Measurements from ENCODE around the gene PRR14. TPM values are rescaled to one million over a fixed set of nuclear protein-coding genes. Genes with fewer than 3 reads are reported as not detected.

Gene PRR14
- total RNA-seq (2022) (26.3 and 28.2 TPM in 2 replicates), Bru-seq, nascent RNA (percentile 53 among the genes with signal in this experiment), BruChase-seq, experiment 1, labeled RNA remaining after a 2-hour chase (percentile 62 among the genes with signal in this experiment), BruChase-seq, experiment 2, labeled RNA remaining after a 6-hour chase (percentile 72 among the genes with signal in this experiment)
- long read RNA-seq, transcript PRR14-202 (12 exons, 2,198 nt): major isoform, 7 of 17 reads
- long read RNA-seq, partial matches to known transcripts: 0 of 17 reads
- long read RNA-seq, other reads (novel, unspliced or antisense): 7 of 17 reads

GRCh38 chr16:30650369-30651123 lies at the start of gene PRR14:
Gene PRR14 (plus strand): TSS chr16:30650960. CDS start chr16:30651646, 686 bp downstream.
- Mint-ChIP-seq H3K4me3 (ENCODE audit: unreplicated experiment) (peak within 1 kb of the TSS; percentile 86), H3K4me1 (ENCODE audit: low read depth, unreplicated experiment) (peaks cover 12% of the 10 kb centered on the region), H3K27ac (ENCODE audit: unreplicated experiment) (peak within 1 kb of the TSS; percentile 78), H3K36me3 (ENCODE audit: insufficient read depth, unreplicated experiment) (peaks cover 19% of the 10 kb centered on the region), H3K27me3 (ENCODE audit: insufficient read depth, unreplicated experiment) (no peaks in the 10 kb centered on the region), H3K9me3 (ENCODE audit: unreplicated experiment) (no peaks in the 10 kb centered on the region)
- Histone ChIP-seq H3K4me3 (ENCODE audit: low read depth, low read length) (peak within 1 kb of the TSS; percentile 80), H3K36me3 (ENCODE audit: control insufficient read depth, insufficient read depth, low read length) (peaks cover 2% of the 10 kb centered on the region), H3K9me3 (no peaks in the 10 kb centered on the region), H3K27me3 (replicated peaks; ENCODE audit: control insufficient read depth, insufficient read depth, low read length) (no peaks in the 10 kb centered on the region), H3K4me1 (peaks cover 3% of the 10 kb centered on the region; the same call in 1 of the 2 replicates)
- peak; percentile 98 to 99 for DNase-seq
- TF ChIP-seq, protein P1, sequence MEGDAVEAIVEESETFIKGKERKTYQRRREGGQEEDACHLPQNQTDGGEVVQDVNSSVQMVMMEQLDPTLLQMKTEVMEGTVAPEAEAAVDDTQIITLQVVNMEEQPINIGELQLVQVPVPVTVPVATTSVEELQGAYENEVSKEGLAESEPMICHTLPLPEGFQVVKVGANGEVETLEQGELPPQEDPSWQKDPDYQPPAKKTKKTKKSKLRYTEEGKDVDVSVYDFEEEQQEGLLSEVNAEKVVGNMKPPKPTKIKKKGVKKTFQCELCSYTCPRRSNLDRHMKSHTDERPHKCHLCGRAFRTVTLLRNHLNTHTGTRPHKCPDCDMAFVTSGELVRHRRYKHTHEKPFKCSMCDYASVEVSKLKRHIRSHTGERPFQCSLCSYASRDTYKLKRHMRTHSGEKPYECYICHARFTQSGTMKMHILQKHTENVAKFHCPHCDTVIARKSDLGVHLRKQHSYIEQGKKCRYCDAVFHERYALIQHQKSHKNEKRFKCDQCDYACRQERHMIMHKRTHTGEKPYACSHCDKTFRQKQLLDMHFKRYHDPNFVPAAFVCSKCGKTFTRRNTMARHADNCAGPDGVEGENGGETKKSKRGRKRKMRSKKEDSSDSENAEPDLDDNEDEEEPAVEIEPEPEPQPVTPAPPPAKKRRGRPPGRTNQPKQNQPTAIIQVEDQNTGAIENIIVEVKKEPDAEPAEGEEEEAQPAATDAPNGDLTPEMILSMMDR (IDR thresholded peaks at IDR 0.05; ENCODE audit: insufficient read depth in 1 of 2, low read depth in 1 of 2, low read length in 1 of 2, severe bottlenecking in 1 of 2, unreplicated experiment in 1 of 2): peak; percentile 1 to 36
- CTCF ChIA-PET: interaction anchor here (0.5 to 1.6 kb wide), 16 partner anchors 9 to 1830 kb away, joined by 3 to 11 read pairs (median 4); partner anchors contain the start of genes DCTPP1 and ZNF785
- POLR2A ChIA-PET: interaction anchor here (0.7 to 1.6 kb wide), 6 partner anchors 8 to 689 kb away, joined by 4 to 18 read pairs (median 10); partner anchors contain the start of genes DCTPP1, FBRS, TMEM219 and ZNF747
- intact Hi-C loops (cut with micrococcal nuclease; ENCODE audit: unreplicated experiment): loop anchor here (1.0 to 10.0 kb wide), 5 partner anchors 8 to 274 kb away; partner anchors contain the start of genes FBRS, FBXL19, PHKG2 and ZNF768
- no TSS peak for BruUV-seq (replicated peaks)

DNA sequence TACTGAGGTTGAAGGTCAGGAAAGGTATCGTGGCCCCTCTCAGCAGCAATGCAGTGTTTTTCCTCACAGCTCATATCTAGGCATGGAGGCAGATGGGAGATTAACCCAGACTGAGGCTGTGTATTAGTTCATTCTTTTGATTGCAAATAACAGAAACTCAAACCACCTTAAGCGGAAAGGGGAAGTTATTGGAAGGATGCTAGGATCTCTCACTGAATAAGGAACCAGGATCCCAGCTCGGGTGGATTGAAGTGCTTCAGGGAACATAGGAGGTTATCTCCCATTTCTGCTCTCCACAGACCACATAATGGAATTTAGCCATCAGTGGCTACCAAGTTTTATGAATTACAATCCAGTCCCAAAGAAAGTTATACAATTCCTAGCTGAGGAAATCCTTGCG lies 48.8 kb upstream of the PRR14 start:
- intact Hi-C loops (cut with micrococcal nuclease; ENCODE audit: unreplicated experiment): no loop called here
- no peak overlapping the region for H3K4me3 ChIP-seq (ENCODE audit: low read depth, low read length)
- H3K4me3 Mint-ChIP-seq (ENCODE audit: unreplicated experiment): no peak overlapping the region
- ChIA-PET POLR2A (interaction anchor here (0.6 kb wide), 1 partner anchor 9 kb away, joined by 3 read pairs; no protein-coding TSS in a partner anchor), CTCF (interaction anchor here (0.7 to 1.0 kb wide), 2 partner anchors 92 to 172 kb away, joined by 5 read pairs; partner anchors contain the start of gene DCTPP1)
- BruUV-seq (replicated peaks): no TSS peak
- peaks cover 12% of the 10 kb centered on the region for H3K9me3 Mint-ChIP-seq (ENCODE audit: unreplicated experiment)
- H3K36me3 ChIP-seq (ENCODE audit: control insufficient read depth, insufficient read depth, low read length): no peaks in the 10 kb centered on the region
- no peaks in the 10 kb centered on the region for H3K27me3 ChIP-seq (replicated peaks; ENCODE audit: control insufficient read depth, insufficient read depth, low read length)
- peaks cover 36% of the 10 kb centered on the region for H3K36me3 Mint-ChIP-seq (ENCODE audit: insufficient read depth, unreplicated experiment)
- H3K27me3 Mint-ChIP-seq (ENCODE audit: insufficient read depth, unreplicated experiment): no peaks in the 10 kb centered on the region
- H3K9me3 ChIP-seq: no peaks in the 10 kb centered on the region
- H3K27ac Mint-ChIP-seq (ENCODE audit: unreplicated experiment): no peak overlapping the region
- H3K4me1 Mint-ChIP-seq (ENCODE audit: low read depth, unreplicated experiment): no peaks in the 10 kb centered on the region
- TF ChIP-seq, protein P1 (IDR thresholded peaks at IDR 0.05; ENCODE audit: insufficient read depth in 1 of 2, low read depth in 1 of 2, low read length in 1 of 2, severe bottlenecking in 1 of 2, unreplicated experiment in 1 of 2): no peak
- H3K4me1 ChIP-seq: no peaks in the 10 kb centered on the region
- no peak for DNase-seq
